Ovary (tissue), 3 donors: ENCODE results near the gene SRL.

Experiments used
- POLR2A ChIP-seq: fragments of 450-650 bp; IDR thresholded peaks from one replicate; pipeline ENCODE4 v1.6.1; 2017; ENCODE audit warnings: antibody characterized with exemption, mild to moderate bottlenecking, moderate library complexity
- TF ChIP-seq, protein P1 (sequence below), 3 donors: fragments of 450-650 bp in 2 of 3; fragments of 200-600 bp in 1 of 3; IDR thresholded peaks; one replicate each; pipeline versions ENCODE4 v1.5.1 to v1.8.0; 2016 to 2022; ENCODE audit warnings: antibody characterized with exemption in 3 of 3, mild to moderate bottlenecking in 1 of 3
- donor health status: DM: no; HTN: no; CAD: no.

DNA sequence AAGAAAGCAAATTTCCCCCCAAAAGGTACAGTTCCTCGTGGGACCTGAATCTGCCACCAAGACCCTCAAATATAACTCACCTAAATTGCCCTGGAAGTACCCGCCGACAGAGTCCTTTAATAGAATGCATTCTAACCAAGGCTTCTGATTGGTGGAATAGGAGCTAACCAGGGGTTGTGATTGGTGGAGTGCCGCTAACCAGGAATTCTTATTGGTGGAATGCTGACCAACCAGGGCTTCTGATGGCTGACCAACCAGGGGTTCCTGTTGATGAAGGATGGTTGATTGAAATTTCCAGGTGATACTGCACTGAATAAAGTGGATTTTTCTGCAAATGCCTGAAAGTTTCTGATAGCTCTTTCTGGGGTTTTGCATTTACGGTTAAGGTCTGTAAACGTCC lies 24.5 kb upstream of the SRL start:
- TF ChIP-seq, protein P1, sequence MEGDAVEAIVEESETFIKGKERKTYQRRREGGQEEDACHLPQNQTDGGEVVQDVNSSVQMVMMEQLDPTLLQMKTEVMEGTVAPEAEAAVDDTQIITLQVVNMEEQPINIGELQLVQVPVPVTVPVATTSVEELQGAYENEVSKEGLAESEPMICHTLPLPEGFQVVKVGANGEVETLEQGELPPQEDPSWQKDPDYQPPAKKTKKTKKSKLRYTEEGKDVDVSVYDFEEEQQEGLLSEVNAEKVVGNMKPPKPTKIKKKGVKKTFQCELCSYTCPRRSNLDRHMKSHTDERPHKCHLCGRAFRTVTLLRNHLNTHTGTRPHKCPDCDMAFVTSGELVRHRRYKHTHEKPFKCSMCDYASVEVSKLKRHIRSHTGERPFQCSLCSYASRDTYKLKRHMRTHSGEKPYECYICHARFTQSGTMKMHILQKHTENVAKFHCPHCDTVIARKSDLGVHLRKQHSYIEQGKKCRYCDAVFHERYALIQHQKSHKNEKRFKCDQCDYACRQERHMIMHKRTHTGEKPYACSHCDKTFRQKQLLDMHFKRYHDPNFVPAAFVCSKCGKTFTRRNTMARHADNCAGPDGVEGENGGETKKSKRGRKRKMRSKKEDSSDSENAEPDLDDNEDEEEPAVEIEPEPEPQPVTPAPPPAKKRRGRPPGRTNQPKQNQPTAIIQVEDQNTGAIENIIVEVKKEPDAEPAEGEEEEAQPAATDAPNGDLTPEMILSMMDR (IDR thresholded peaks at IDR 0.05) = no peak
- no peak for TF ChIP-seq POLR2A
